ENCODE measurements around the gene FHAD1. TPM values are rescaled to one million over a fixed set of nuclear protein-coding genes. Genes with fewer than 3 reads are reported as not detected.

Gene FHAD1
- total and polyA plus RNA-seq, 10 of the 15 experiments (the other 5 are each of a cell fraction or from before 2014, with no cell fraction given), result 0.09 to 1.0 (median 0.32) TPM; not detected in 2

DNA sequence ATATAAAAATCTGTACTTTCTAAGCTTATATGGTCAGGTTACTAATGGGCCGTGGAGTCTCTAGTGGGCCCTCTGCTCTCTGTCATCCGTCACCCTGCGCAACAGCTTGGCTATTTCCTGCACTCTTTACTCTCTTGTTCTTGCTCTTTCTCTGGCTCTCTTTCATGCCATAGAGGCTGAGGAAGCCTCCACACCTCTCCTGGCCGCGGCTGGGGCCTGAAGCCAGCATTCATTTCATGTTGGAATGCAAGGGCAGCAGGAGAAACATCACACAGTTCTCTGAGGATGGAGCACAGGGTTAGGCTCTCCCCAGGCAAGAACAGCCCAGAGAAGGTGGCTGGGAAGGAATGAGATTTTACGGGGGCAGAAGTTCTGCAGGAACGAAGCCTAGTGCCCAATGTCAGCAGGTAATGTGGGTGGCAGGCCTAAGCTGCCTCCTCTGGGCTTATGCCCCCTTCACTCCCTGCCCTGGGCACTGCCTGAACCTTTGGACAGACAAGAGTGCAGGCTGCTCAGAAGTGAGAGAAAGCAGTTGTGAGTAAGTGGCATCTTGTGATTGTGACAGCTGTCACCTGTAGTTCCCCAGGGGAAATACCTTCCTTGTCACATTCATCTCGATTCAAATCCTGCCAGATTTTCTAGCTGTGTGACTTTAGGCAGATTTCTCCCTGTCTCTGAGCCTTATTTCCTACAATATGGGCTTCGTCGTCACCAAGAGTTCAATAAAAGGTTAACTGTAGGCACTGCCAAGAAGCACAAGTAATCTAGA, 3.6 kb upstream of the FHAD1 start (continued):
- TF ChIP-seq BMI1 (IDR thresholded peaks at IDR 0.05; ENCODE audit: borderline replicate concordance), result no peak
- TF ChIP-seq, protein P1, sequence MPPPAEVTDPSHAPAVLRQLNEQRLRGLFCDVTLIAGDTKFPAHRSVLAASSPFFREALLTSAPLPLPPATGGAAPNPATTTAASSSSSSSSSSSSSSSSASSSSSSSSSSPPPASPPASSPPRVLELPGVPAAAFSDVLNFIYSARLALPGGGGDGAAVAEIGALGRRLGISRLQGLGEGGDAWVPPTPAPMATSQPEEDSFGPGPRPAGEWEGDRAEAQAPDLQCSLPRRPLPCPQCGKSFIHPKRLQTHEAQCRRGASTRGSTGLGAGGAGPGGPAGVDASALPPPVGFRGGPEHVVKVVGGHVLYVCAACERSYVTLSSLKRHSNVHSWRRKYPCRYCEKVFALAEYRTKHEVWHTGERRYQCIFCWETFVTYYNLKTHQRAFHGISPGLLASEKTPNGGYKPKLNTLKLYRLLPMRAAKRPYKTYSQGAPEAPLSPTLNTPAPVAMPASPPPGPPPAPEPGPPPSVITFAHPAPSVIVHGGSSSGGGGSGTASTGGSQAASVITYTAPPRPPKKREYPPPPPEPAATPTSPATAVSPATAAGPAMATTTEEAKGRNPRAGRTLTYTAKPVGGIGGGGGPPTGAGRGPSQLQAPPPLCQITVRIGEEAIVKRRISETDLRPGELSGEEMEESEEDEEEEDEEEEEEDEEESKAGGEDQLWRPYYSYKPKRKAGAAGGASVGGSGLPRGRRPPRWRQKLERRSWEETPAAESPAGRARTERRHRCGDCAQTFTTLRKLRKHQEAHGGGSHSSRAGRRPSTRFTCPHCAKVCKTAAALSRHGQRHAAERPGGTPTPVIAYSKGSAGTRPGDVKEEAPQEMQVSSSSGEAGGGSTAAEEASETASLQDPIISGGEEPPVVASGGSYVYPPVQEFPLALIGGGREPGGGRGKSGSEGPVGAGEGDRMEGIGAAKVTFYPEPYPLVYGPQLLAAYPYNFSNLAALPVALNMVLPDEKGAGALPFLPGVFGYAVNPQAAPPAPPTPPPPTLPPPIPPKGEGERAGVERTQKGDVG (CRISPR knock-in tag; IDR thresholded peaks at IDR 0.05), result no peak
- TF ChIP-seq SP1 (IDR thresholded peaks at IDR 0.05; ENCODE audit: low read depth, low read length), result no peak
- TF ChIP-seq IKZF2 (IDR thresholded peaks at IDR 0.05), result no peak
- no peak for TF ChIP-seq RAD51 (IDR thresholded peaks at IDR 0.05)
- peak in 1 of 2 experiments; percentile 34; a peak in 1 of 4 replicates for TF ChIP-seq EP300 (IDR thresholded peaks at IDR 0.05; ENCODE audit: borderline replicate concordance in 1 of 2, control insufficient read depth in 1 of 2, low read depth in 2 of 2, low read length in 2 of 2)
- no peak for TF ChIP-seq NFIC (IDR thresholded peaks at IDR 0.05; ENCODE audit: low read depth, low read length)
- TF ChIP-seq PAX8 (IDR thresholded peaks at IDR 0.05), result no peak
- no peak for TF ChIP-seq KAT2A (conservative IDR thresholded peaks at IDR 0.05; ENCODE audit: control insufficient read depth, low read depth, low read length)
- no peak for TF ChIP-seq POLR2A (IDR thresholded peaks at IDR 0.05; ENCODE audit: low read depth, low read length)
- no peak for TF ChIP-seq FOS (IDR thresholded peaks at IDR 0.05; ENCODE audit: borderline replicate concordance, extremely low read depth, insufficient read length)
- no peak for TF ChIP-seq SREBF1 (IDR thresholded peaks at IDR 0.05; ENCODE audit: low read length)
- TF ChIP-seq MEF2A (IDR thresholded peaks at IDR 0.05; ENCODE audit: insufficient read depth, low read depth, low read length), result no peak
- no peak for TF ChIP-seq ZNF622 (IDR thresholded peaks at IDR 0.05)
- no peak for TF ChIP-seq ETV6 (conservative IDR thresholded peaks at IDR 0.05 in 1 of 2, IDR thresholded peaks at IDR 0.05 in 1 of 2; ENCODE audit: borderline replicate concordance in 1 of 2, low read depth in 1 of 2)
- TF ChIP-seq IRF4 (IDR thresholded peaks at IDR 0.05; ENCODE audit: low read depth, low read length), result no peak
- TF ChIP-seq, protein P2, sequence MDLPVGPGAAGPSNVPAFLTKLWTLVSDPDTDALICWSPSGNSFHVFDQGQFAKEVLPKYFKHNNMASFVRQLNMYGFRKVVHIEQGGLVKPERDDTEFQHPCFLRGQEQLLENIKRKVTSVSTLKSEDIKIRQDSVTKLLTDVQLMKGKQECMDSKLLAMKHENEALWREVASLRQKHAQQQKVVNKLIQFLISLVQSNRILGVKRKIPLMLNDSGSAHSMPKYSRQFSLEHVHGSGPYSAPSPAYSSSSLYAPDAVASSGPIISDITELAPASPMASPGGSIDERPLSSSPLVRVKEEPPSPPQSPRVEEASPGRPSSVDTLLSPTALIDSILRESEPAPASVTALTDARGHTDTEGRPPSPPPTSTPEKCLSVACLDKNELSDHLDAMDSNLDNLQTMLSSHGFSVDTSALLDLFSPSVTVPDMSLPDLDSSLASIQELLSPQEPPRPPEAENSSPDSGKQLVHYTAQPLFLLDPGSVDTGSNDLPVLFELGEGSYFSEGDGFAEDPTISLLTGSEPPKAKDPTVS (IDR thresholded peaks at IDR 0.05; ENCODE audit: low read depth, low read length), result no peak
- TF ChIP-seq, protein P3, sequence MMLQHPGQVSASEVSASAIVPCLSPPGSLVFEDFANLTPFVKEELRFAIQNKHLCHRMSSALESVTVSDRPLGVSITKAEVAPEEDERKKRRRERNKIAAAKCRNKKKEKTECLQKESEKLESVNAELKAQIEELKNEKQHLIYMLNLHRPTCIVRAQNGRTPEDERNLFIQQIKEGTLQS (IDR thresholded peaks at IDR 0.05; ENCODE audit: borderline replicate concordance, extremely low read depth, low read depth, low read length), result no peak
- no peak for TF ChIP-seq BRCA1 (IDR thresholded peaks at IDR 0.05; ENCODE audit: low read depth, low read length)
- TF ChIP-seq, protein P4, sequence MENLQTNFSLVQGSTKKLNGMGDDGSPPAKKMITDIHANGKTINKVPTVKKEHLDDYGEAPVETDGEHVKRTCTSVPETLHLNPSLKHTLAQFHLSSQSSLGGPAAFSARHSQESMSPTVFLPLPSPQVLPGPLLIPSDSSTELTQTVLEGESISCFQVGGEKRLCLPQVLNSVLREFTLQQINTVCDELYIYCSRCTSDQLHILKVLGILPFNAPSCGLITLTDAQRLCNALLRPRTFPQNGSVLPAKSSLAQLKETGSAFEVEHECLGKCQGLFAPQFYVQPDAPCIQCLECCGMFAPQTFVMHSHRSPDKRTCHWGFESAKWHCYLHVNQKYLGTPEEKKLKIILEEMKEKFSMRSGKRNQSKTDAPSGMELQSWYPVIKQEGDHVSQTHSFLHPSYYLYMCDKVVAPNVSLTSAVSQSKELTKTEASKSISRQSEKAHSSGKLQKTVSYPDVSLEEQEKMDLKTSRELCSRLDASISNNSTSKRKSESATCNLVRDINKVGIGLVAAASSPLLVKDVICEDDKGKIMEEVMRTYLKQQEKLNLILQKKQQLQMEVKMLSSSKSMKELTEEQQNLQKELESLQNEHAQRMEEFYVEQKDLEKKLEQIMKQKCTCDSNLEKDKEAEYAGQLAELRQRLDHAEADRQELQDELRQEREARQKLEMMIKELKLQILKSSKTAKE (IDR thresholded peaks at IDR 0.05; ENCODE audit: low read depth, poor library complexity, severe bottlenecking), result peak; percentile 16
- no peak for TF ChIP-seq FOXM1 (IDR thresholded peaks at IDR 0.05; ENCODE audit: low read depth, low read length)
- TF ChIP-seq NBN (IDR thresholded peaks at IDR 0.05), result no peak
- no peak for TF ChIP-seq KDM1A (IDR thresholded peaks at IDR 0.05; ENCODE audit: borderline replicate concordance)
- TF ChIP-seq SMARCA5 (IDR thresholded peaks at IDR 0.05), result peak; percentile 93
- no peak for TF ChIP-seq POLR2AphosphoS5 (IDR thresholded peaks at IDR 0.05; ENCODE audit: low read length)
